Uterus (tissue), 4 donors: ENCODE data around the gene RNF144B. TPM values are rescaled to one million over a fixed set of nuclear protein-coding genes. Genes with fewer than 3 reads are reported as not detected.

Experiments used
- DNase-seq, 2 donors: peaks; one replicate each; pipeline ENCODE4 v3.0.0-alpha.2; 2019 to 2020
- H3K27ac ChIP-seq, 2 donors: fragments of 200-600 bp; sonication (generic); 1 replicate in 1 of 2; 2 replicates in 1 of 2; pipeline ENCODE4 v1.5.1; 2016 to 2018
- H3K27me3 ChIP-seq, 2 donors: fragments of 200-600 bp; sonication (generic); one replicate each; pipeline ENCODE4 v1.5.1; 2018 to 2019; ENCODE audit warnings: control low read depth in 1 of 2
- H3K36me3 ChIP-seq, 2 donors: fragments of 200-600 bp; sonication (generic); one replicate each; pipeline ENCODE4 v1.5.1; 2019; ENCODE audit warnings: control low read depth in 1 of 2
- H3K4me1 ChIP-seq, 2 donors: fragments of 200-600 bp; sonication (generic); one replicate each; pipeline ENCODE4 v1.5.1; 2018 to 2019; ENCODE audit warnings: control low read depth in 1 of 2
- H3K4me3 ChIP-seq, 2 donors: fragments of 200-600 bp; sonication (generic); 1 replicate in 1 of 2; 2 replicates in 1 of 2; pipeline ENCODE4 v1.5.1; 2018 to 2019; ENCODE audit warnings: mild to moderate bottlenecking in 1 of 2
- H3K9me3 ChIP-seq, 2 donors: fragments of 200-600 bp; sonication (generic); one replicate each; pipeline ENCODE4 v1.5.1; 2019; ENCODE audit warnings: control low read depth in 1 of 2
- POLR2A ChIP-seq, 2 donors: fragments of 450-650 bp; IDR thresholded peaks; one replicate each; pipeline ENCODE4 v1.6.1; 2016; ENCODE audit warnings: antibody characterized with exemption in 2 of 2, mild to moderate bottlenecking in 1 of 2, moderate library complexity in 1 of 2
- intact Hi-C: fragments of 100-400 bp; cut with DNase I; formaldehyde crosslinking; loops from one replicate; pipeline ENCODE4 v1.15.1; 2023; ENCODE audit warnings: low total_unique reads
- total RNA-seq, 4 donors: library from RNA; depleted of rRNA in 3 of 4; stranded (reverse); fragments of >200 nt in 3 of 4; gene quantifications; one replicate each; pipeline versions ENCODE4 v1.1.0 to v1.2.4, GENCODE V29; 2014 to 2023
- TF ChIP-seq, protein P1 (sequence below), 4 experiments: fragments of 200-600 bp in 2 of 4; fragments of 450-650 bp in 2 of 4; sonication (generic) in 2 of 4; IDR thresholded peaks; one replicate each; pipeline ENCODE4 v1.5.1; 2016 to 2019; ENCODE audit warnings: antibody characterized with exemption in 4 of 4, mild to moderate bottlenecking in 2 of 4, moderate library complexity in 1 of 4
- donor health status: DM: yes; HTN: yes; CAD: no.

The RNF144B gene
- total RNA-seq, 4 donors from 2014 or later: 8.2 to 35.7 (median 23.1) TPM

DNA sequence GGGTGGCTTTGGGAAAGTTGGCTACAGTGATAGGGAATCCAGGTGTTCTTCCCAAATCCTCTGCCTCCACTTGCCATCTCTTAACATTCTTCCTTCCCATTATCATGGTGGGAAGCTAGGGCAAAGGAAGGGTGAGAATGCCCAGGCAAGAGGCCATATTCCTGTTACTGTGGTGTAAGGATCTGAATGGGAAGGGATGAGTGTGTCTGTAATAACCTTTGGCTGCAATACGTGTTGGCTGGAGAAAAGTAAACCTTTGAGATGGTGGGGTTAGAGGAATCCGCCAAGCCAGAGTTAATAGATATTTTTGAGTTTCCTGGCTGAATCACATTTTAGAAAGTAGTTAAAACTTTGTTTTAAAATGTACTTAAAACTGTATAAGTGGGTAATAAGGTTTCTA lies 45.9 kb downstream of the RNF144B start:
- H3K27ac ChIP-seq: no peak overlapping the region
- no peak for TF ChIP-seq POLR2A (IDR thresholded peaks at IDR 0.05)
- TF ChIP-seq, protein P1, sequence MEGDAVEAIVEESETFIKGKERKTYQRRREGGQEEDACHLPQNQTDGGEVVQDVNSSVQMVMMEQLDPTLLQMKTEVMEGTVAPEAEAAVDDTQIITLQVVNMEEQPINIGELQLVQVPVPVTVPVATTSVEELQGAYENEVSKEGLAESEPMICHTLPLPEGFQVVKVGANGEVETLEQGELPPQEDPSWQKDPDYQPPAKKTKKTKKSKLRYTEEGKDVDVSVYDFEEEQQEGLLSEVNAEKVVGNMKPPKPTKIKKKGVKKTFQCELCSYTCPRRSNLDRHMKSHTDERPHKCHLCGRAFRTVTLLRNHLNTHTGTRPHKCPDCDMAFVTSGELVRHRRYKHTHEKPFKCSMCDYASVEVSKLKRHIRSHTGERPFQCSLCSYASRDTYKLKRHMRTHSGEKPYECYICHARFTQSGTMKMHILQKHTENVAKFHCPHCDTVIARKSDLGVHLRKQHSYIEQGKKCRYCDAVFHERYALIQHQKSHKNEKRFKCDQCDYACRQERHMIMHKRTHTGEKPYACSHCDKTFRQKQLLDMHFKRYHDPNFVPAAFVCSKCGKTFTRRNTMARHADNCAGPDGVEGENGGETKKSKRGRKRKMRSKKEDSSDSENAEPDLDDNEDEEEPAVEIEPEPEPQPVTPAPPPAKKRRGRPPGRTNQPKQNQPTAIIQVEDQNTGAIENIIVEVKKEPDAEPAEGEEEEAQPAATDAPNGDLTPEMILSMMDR (IDR thresholded peaks at IDR 0.05): no peak
- H3K36me3 ChIP-seq: no peaks in the 10 kb centered on the region
- intact Hi-C loops: no loop called here
- no peak overlapping the region for H3K4me3 ChIP-seq
- DNase-seq: no peak
- no peaks in the 10 kb centered on the region for H3K4me1 ChIP-seq
- H3K27me3 ChIP-seq: no peaks in the 10 kb centered on the region
- no peaks in the 10 kb centered on the region for H3K9me3 ChIP-seq

DNA sequence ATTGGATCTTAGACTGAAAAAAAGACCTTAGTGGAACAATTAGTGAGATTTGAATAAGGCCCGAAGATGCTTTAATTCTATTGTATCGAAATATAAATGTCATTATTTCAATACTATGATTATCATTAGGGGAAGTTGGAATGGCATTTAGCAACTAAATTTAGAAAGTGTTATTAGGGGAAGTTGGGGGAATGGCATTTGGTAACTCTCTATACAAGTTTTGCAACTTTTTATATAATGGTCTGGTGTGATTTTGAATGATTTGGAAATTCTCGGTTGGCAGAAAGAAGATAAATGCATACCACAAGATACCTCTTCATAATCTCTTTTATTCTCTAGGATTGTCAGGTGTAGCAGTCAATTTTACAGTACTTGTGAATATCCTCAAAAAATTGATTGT lies 49.2 kb downstream of the RNF144B start:
- Histone ChIP-seq H3K36me3 (no peaks in the 10 kb centered on the region), H3K27ac (no peak overlapping the region), H3K27me3 (no peaks in the 10 kb centered on the region), H3K9me3 (no peaks in the 10 kb centered on the region), H3K4me1 (no peaks in the 10 kb centered on the region), H3K4me3 (no peak overlapping the region)
- intact Hi-C loops: no loop called here
- DNase-seq: no peak
- no peak for TF ChIP-seq POLR2A (IDR thresholded peaks at IDR 0.05)
- TF ChIP-seq, protein P1 (IDR thresholded peaks at IDR 0.05): no peak

DNA sequence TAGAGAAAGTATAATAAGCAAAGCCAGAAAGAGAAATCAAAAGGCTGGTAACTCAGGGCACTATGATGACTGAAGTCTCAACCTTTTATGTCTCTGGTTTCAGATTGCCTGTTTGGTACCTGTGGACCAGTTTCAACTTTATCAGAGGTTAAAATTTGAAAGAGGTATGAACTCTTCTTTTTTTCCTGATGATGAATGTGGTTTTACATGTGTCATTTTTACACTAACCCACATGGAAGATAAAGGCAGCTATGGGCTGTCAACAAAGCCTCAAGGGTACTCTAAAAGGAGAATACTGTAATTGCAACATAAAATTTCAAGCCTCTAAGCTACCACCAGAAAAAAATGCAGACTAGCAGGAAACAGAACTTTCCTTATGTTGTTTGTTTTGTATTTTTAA lies 52.4 kb downstream of the RNF144B start:
- Histone ChIP-seq H3K4me1 (no peaks in the 10 kb centered on the region), H3K27me3 (no peaks in the 10 kb centered on the region), H3K27ac (no peak overlapping the region), H3K4me3 (no peak overlapping the region), H3K9me3 (no peaks in the 10 kb centered on the region), H3K36me3 (no peaks in the 10 kb centered on the region)
- intact Hi-C loops: no loop called here
- TF ChIP-seq, protein P1 (IDR thresholded peaks at IDR 0.05): no peak
- no peak for TF ChIP-seq POLR2A (IDR thresholded peaks at IDR 0.05)
- DNase-seq: no peak

DNA sequence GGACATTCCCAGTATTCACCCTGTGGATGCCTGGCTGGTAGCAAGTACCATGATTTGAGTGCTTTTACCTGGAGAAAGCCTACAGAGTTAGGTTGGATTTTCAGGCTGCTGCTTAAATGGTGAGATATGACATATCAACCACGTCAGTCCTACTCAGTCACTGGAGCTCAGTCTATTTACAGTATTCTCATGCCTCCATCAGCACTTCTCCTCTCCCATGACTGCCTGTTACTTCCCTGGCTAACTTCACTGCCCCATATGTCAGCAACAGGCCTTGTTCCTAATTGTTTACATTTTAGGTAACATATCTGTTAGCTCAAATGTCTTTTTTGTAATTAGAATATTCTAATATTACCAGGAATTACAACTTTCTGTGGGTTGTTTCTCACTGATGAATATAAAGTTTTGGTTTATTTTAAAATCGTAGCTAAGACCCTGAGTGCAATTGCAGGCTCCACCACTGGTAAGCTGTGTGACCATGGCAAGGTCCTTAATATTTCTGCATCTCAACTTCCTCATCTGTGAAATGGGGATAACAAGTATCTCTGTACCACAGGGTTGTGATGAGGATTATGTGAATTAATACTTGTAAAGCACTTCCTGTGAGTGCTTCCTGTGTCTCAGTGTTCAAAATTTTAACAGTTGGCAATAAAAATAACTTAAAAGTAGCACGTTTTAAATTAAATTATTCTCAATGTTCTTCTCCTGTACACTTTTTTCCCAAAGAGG lies 54.3 kb downstream of the RNF144B start:
- no peak for TF ChIP-seq POLR2A (IDR thresholded peaks at IDR 0.05)
- TF ChIP-seq, protein P1 (IDR thresholded peaks at IDR 0.05): no peak
- Histone ChIP-seq H3K27ac (no peak overlapping the region), H3K36me3 (no peaks in the 10 kb centered on the region), H3K27me3 (no peaks in the 10 kb centered on the region), H3K4me3 (no peak overlapping the region), H3K4me1 (no peaks in the 10 kb centered on the region), H3K9me3 (no peaks in the 10 kb centered on the region)
- no peak for DNase-seq
- intact Hi-C loops: no loop called here

DNA sequence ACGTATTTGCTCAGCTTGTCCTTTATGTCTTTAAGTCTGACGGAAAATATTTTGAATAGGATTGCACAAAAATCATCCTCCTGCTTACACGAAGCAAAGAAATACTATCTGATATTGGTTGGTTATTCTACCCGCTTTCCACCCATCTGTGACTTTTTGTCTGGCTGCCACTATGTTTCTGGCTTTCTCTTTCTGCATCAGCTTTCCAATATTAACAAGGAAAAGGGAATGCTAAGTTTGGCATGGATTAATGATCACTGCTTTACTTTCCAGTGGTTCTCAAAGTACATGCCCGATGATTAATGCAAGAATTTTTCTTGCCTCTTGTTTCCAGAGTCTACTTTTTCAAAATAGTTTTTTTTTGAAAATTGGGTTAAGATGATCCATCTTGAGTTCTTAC lies 57.0 kb downstream of the RNF144B start:
- Histone ChIP-seq H3K4me3 (no peak overlapping the region), H3K9me3 (no peaks in the 10 kb centered on the region), H3K36me3 (no peaks in the 10 kb centered on the region), H3K27me3 (no peaks in the 10 kb centered on the region), H3K27ac (no peak overlapping the region), H3K4me1 (no peaks in the 10 kb centered on the region)
- DNase-seq: no peak
- TF ChIP-seq POLR2A (IDR thresholded peaks at IDR 0.05): no peak
- TF ChIP-seq, protein P1 (IDR thresholded peaks at IDR 0.05): no peak
- intact Hi-C loops: no loop called here
